ENCODE results near the gene DAND5.

DAND5 gene, protein sequence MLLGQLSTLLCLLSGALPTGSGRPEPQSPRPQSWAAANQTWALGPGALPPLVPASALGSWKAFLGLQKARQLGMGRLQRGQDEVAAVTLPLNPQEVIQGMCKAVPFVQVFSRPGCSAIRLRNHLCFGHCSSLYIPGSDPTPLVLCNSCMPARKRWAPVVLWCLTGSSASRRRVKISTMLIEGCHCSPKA

DNA sequence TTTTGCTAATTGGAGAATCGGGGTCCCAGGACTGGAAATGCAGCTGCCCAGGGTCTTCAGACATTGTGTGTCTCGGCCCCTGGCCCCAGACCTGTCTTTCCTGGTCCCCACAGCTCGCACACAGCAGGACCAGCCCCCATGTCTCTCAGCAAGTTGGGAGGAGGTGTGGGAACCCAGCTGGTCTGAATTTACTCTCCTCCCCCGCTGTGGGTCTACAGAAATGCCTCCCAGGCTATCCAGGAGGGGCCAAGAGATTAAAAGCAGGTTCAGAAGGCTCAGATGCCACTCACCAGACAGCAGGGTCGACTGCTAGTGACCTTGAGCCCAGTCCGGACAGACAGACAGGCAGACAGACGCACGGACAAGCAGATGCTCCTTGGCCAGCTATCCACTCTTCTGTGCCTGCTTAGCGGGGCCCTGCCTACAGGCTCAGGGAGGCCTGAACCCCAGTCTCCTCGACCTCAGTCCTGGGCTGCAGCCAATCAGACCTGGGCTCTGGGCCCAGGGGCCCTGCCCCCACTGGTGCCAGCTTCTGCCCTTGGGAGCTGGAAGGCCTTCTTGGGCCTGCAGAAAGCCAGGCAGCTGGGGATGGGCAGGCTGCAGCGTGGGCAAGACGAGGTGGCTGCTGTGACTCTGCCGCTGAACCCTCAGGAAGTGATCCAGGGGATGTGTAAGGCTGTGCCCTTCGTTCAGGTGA, at the start of gene DAND5:
Gene DAND5 (plus strand): TSS at position 285 of the 697 bp plus-strand sequence. CDS start 85 bp downstream, at position 370.
- no peak within 1 kb of the TSS for H3K4me2 ChIP-seq (ENCODE audit: low read depth, low read length, poor library complexity, severe bottlenecking)
- H4K20me1 ChIP-seq (ENCODE audit: insufficient read depth, low read length, poor library complexity, severe bottlenecking): no peaks in the 10 kb centered on the region
- H3K4me1 ChIP-seq (ENCODE audit: insufficient read depth, low read length, poor library complexity, severe bottlenecking): peaks cover 9% of the 10 kb centered on the region
- H3K36me3 ChIP-seq (ENCODE audit: insufficient read depth, low read length): no peaks in the 10 kb centered on the region
- no peaks in the 10 kb centered on the region for H3K9me2 ChIP-seq (replicated peaks; ENCODE audit: low read depth, low read length)
- H3K9ac ChIP-seq (ENCODE audit: low read depth, low read length, poor library complexity, severe bottlenecking): no peak within 1 kb of the TSS
- no peak within 1 kb of the TSS for H3K4me3 ChIP-seq (ENCODE audit: low read length, poor library complexity, severe bottlenecking)
- H3F3A ChIP-seq (ENCODE audit: low read depth): no peaks in the 10 kb centered on the region
- H3K79me2 ChIP-seq (ENCODE audit: insufficient read depth, low read length): no peaks in the 10 kb centered on the region
- H3K9me3 ChIP-seq (ENCODE audit: insufficient read depth, low read depth, low read length): no peaks in the 10 kb centered on the region
- no peak for TF ChIP-seq EZH2phosphoT487 (IDR thresholded peaks at IDR 0.05; ENCODE audit: borderline replicate concordance)
- TF ChIP-seq, protein P1, sequence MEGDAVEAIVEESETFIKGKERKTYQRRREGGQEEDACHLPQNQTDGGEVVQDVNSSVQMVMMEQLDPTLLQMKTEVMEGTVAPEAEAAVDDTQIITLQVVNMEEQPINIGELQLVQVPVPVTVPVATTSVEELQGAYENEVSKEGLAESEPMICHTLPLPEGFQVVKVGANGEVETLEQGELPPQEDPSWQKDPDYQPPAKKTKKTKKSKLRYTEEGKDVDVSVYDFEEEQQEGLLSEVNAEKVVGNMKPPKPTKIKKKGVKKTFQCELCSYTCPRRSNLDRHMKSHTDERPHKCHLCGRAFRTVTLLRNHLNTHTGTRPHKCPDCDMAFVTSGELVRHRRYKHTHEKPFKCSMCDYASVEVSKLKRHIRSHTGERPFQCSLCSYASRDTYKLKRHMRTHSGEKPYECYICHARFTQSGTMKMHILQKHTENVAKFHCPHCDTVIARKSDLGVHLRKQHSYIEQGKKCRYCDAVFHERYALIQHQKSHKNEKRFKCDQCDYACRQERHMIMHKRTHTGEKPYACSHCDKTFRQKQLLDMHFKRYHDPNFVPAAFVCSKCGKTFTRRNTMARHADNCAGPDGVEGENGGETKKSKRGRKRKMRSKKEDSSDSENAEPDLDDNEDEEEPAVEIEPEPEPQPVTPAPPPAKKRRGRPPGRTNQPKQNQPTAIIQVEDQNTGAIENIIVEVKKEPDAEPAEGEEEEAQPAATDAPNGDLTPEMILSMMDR (conservative IDR thresholded peaks at IDR 0.05; ENCODE audit: low read length): no peak
- H3K27me3 ChIP-seq (ENCODE audit: insufficient read depth, low read length, poor library complexity, severe bottlenecking): no peaks in the 10 kb centered on the region
- H2AFZ ChIP-seq (ENCODE audit: low read length): no peak within 1 kb of the TSS

DNA sequence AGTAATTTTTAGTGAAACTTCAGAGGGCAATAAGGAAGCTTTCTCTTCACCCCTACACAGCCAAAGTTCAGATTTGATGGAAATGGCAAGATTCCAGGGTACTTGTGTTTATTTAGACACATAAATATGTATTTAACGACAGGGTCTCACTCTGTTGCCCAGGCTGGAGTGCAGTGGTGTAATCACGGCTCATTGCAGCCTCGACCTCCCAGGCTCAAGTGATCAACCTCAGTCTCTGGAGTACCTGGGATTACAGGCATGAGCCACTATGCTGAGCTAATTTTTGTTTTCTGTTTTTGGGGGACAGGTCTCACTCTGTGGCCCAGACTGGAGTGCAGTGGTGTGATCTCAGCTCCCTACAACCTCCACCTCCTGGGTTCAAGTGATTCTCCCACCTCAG, 48.3 kb upstream of the DAND5 start:
- H3K36me3 ChIP-seq (ENCODE audit: insufficient read depth, low read length): peaks cover 31% of the 10 kb centered on the region; the same call in 1 of the 2 replicates
- H3K79me2 ChIP-seq (ENCODE audit: insufficient read depth, low read length): peaks cover 7% of the 10 kb centered on the region; the same call in 1 of the 2 replicates
- H3K4me1 ChIP-seq (ENCODE audit: insufficient read depth, low read length, poor library complexity, severe bottlenecking): peaks cover 11% of the 10 kb centered on the region
- H3K4me2 ChIP-seq (ENCODE audit: low read depth, low read length, poor library complexity, severe bottlenecking): no peak overlapping the region
- no peaks in the 10 kb centered on the region for H3K9me2 ChIP-seq (replicated peaks; ENCODE audit: low read depth, low read length)
- TF ChIP-seq, protein P1 (conservative IDR thresholded peaks at IDR 0.05; ENCODE audit: low read length): no peak
- TF ChIP-seq EZH2phosphoT487 (IDR thresholded peaks at IDR 0.05; ENCODE audit: borderline replicate concordance): no peak
- H2AFZ ChIP-seq (ENCODE audit: low read length): no peak overlapping the region
- no peak overlapping the region for H3K4me3 ChIP-seq (ENCODE audit: low read length, poor library complexity, severe bottlenecking)
- H3K9ac ChIP-seq (ENCODE audit: low read depth, low read length, poor library complexity, severe bottlenecking): no peak overlapping the region
- no peaks in the 10 kb centered on the region for H4K20me1 ChIP-seq (ENCODE audit: insufficient read depth, low read length, poor library complexity, severe bottlenecking)
- no peaks in the 10 kb centered on the region for H3K9me3 ChIP-seq (ENCODE audit: insufficient read depth, low read depth, low read length)
- H3K27me3 ChIP-seq (ENCODE audit: insufficient read depth, low read length, poor library complexity, severe bottlenecking): no peaks in the 10 kb centered on the region
- H3F3A ChIP-seq (ENCODE audit: low read depth): no peaks in the 10 kb centered on the region; the same call in 1 of the 2 replicates

DNA sequence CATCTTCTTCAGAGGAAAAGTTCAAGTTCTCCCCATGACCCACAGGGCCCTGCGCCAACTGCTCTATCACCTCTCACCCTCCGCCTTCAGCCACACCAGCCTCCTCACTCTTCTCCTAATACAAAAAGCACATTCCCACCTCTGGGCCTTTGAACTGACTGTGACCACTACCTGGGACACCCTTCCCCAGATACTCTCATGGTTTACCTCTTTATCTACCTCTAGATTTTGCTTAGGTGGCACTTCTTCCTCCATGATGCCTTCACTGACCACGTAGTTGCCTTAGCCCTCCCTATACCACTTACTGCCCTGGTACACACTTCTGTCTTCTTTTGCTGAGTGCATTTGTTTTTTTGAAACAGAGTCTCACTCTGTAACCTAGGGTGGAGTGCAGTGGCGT, 46.4 kb upstream of the DAND5 start:
- Histone ChIP-seq H3F3A (ENCODE audit: low read depth) (no peaks in the 10 kb centered on the region; the same call in 1 of the 2 replicates), H3K79me2 (ENCODE audit: insufficient read depth, low read length) (peaks cover 13% of the 10 kb centered on the region; the same call in 1 of the 2 replicates), H3K9me2 (replicated peaks; ENCODE audit: low read depth, low read length) (no peaks in the 10 kb centered on the region), H3K36me3 (ENCODE audit: insufficient read depth, low read length) (peaks cover 44% of the 10 kb centered on the region; the same call in 1 of the 2 replicates), H3K4me2 (ENCODE audit: low read depth, low read length, poor library complexity, severe bottlenecking) (no peak overlapping the region), H3K27me3 (ENCODE audit: insufficient read depth, low read length, poor library complexity, severe bottlenecking) (no peaks in the 10 kb centered on the region), H3K9me3 (ENCODE audit: insufficient read depth, low read depth, low read length) (no peaks in the 10 kb centered on the region), H3K9ac (ENCODE audit: low read depth, low read length, poor library complexity, severe bottlenecking) (no peak overlapping the region), H3K4me3 (ENCODE audit: low read length, poor library complexity, severe bottlenecking) (no peak overlapping the region), H4K20me1 (ENCODE audit: insufficient read depth, low read length, poor library complexity, severe bottlenecking) (no peaks in the 10 kb centered on the region), H3K4me1 (ENCODE audit: insufficient read depth, low read length, poor library complexity, severe bottlenecking) (peaks cover 9% of the 10 kb centered on the region), H2AFZ (ENCODE audit: low read length) (no peak overlapping the region)
- no peak for TF ChIP-seq EZH2phosphoT487 (IDR thresholded peaks at IDR 0.05; ENCODE audit: borderline replicate concordance)
- TF ChIP-seq, protein P1 (conservative IDR thresholded peaks at IDR 0.05; ENCODE audit: low read length): no peak
